Activated effector memory CD4-positive, alpha-beta T cell treated with Interleukin-2 at 50 U/mL for 16 hours (primary cell): ENCODE data around the gene PRSS57.
"Not testable (repeated sequence)": the region's sequence is repeated elsewhere in the genome, so short reads cannot be mapped to it uniquely, and the experiment has no call there.

Source experiments
- DNase-seq: peaks from one replicate; pipeline ENCODE4 v3.0.0-alpha.2; 2020

Gene PRSS57

GRCh38 chr19:688992-689391 lies 6.3 kb downstream of the PRSS57 start:
- DNase-seq, result no peak

DNA sequence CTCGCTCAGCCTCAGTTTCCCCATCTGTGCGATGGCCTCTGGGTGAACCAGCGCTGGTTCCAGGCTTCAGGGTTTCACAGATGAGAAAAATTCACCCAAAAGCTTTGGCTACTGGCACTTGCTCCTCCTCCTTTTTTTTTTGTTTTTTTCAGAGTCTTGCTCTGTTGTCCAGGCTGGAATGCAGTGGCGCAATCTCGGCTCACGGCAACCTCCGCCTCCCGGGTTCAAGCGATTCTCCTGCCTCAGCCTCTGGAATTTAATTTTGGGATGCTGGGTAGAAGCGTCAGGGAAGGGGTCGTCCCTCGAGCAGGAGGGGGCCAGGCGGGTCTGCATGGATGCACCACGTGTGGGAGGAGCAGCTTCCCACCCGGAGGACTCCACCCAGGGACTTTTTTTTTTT lies 7.0 kb downstream of the PRSS57 start:
- DNase-seq, result no peak

DNA sequence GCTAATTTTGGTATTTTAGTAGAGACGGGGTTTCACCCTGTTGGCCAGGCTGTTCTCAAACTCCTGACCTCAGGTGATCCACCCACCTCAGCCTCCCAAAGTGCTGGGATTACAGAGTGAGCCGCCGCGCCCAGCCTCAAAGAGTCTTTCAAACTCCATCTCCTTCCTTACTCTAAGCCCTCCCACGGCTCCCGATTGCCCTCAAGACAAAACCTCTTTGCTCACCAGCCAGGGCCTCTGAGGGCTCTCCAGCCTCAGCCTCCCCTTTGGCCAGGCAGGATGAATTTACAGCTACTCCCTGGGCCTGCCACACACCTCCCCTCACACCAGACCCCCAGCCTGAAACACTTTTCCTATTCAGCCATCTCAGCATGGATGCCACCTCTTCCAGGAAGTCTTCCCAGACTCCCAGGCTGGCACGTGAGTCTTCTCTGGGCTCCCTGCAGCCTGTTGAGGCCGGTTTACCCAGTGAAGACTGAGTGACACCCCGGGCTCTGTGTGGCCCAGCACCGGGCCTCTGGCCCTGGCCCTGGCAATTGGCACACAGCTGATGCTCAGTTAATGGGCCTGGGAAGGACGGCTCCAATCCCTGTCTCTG lies 7.6 kb downstream of the PRSS57 start:
- DNase-seq, result no peak

DNA sequence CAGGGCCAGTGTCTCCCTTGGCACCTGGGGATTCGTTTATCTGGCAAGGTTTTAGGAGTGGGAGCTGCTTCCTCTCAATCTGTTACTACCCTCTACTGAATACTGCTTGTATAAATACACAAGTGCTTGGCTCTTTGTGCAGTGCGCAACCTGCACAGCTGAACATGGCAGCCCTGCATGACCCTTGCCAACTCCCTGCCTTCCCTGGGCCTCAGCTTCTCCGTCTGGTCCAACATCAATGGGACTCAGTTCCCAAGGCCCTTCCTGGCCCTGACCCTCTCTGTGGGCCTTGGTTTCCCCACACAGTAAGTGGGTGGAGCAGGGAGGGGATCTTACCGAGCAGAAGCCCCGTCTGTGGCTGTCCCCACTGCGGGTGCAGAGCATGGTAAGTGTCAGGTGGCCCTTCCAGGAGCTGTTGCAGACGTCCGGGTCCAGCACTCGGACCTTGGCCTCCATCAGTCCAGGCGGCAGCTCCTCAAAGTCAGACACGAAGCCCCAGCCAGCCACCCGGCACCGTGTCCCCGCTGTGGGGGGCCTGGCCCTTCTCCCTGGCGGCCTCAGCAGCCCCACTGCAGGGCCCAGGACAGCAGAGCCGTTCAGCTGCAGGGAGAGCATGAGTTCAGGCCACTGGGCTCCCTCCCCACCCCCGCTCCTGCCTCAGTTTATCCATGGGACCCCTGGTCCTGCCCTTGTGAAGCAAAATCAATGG lies 8.5 kb downstream of the PRSS57 start:
- DNase-seq, result no peak

- no peak for DNase-seq
These were observed 9.8 kb downstream of the PRSS57 start for GRCh38 chr19:685454-685931.

DNA sequence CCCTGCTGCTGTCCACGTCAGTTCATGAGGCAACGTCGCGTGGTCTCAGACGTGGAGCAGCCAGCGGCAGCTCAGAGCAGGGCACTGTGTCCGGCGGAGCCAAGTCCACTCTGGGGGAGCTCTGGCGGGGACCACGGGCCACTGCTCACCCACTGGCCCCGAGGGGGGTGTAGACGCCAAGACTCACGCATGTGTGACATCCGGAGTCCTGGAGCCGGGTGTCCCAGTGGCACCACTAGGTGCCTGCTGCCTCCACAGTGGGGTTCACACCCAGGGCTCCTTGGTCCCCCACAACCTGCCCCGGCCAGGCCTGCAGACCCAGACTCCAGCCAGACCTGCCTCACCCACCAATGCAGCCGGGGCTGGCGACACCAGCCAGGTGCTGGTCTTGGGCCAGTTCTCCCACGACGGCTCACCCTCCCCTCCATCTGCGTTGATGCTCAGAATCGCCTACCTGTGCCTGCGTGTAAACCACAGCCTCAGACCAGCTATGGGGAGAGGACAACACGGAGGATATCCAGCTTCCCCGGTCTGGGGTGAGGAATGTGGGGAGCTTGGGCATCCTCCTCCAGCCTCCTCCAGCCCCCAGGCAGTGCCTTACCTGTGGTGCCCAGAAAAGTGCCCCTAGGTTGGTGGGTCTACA lies 12.5 kb downstream of the PRSS57 start:
- no peak for DNase-seq

- DNase-seq, result no peak
These were observed 13.9 kb downstream of the PRSS57 start for GRCh38 chr19:681029-682019.

GRCh38 chr19:680287-681028 lies 14.8 kb downstream of the PRSS57 start:
- DNase-seq, result peak; percentile 99

GRCh38 chr19:679418-680286 lies 15.6 kb downstream of the PRSS57 start:
- DNase-seq, result peak; percentile 10

- no peak for DNase-seq
These were observed 16.4 kb downstream of the PRSS57 start for GRCh38 chr19:678791-679388.

- DNase-seq, result no peak
These were observed 17.4 kb downstream of the PRSS57 start for GRCh38 chr19:677601-678436.

GRCh38 chr19:677201-677600 lies 18.1 kb downstream of the PRSS57 start:
- no peak for DNase-seq

DNA sequence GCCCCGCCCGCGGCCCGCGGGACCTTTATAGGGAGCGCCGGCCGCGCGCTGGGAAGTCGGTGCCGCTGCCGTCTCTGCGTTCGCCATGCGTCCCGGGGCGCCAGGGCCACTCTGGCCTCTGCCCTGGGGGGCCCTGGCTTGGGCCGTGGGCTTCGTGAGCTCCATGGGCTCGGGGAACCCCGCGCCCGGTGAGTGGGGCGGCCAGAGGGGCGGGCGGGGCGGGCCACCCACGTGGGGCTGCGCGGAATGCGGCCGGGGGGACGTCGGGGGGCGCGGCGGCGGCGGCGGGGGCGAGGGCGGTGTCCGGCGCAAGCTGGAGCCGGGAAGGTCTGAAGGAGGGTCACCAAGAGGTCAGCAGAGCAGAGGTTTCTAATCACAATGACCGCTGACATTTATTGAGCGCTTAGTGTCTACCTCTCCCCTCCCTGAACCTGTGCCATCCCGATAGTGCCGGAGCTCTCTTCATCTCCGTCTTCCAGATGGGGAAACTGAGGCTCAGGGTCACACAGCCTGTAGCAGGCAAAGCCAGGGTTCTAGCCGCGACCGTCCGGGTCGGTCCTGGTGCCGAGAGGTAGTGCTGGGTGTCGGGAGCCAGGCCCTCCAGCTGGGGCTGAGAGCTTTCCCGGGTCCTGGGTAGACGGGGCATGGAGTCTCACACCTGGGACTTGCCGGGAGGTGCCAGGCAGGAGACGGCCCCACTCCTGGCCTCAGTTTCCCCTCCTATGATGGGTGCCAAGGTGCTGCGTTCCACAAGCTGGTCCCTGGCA lies 18.7 kb downstream of the PRSS57 start, which contains the start of gene FSTL3:
FSTL3 (plus strand) TSS at position 54 of the 767 bp plus-strand sequence; CDS start at position 86, 32 bp downstream.
- DNase-seq, result no peak

DNA sequence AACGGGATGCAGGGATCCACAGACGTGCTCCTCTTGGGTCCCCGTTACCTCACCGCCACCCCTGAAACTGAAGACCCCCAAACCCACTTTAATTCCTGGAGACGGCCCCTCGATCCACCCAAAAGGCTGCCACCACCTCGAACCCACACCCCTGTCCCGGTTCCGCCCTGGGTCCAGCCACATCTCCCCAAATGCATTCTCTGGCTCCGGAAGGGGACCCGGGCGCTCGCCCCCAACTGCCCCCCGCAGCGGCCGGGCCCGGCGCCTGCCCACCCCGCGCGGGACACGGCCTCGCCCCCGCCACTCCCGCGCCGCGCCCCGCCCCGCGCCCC lies 19.3 kb downstream of the PRSS57 start:
- DNase-seq, result no peak

GRCh38 chr19:674282-675151 lies 20.7 kb downstream of the PRSS57 start:
- DNase-seq, result no peak

DNA sequence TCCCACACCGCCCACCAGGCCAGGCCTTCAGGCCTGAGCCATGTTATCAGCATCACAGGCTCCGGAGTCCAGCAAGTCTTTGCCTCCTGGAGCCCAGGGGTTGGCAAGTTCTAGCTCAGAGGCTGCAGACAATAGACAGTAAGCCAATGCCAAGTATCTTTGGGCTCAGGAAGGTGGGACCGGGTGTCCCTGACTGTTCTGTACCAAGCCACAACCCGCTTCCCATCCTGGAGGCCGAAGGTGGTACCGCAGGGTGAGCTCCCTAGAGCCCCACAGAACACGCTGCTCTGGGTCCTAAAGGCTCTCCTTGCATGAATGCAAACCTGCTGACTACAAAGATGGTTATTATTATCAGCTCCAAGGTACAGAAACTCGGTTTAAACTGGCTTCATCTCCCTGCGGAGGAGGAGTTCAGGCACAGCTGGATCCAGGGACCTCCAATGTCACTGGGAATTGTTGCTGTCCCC lies 24.6 kb downstream of the PRSS57 start:
- no peak for DNase-seq

GRCh38 chr19:668675-669434 lies 26.4 kb downstream of the PRSS57 start:
- DNase-seq, result not testable (repeated sequence)
